ENCODE data around the gene CIB2. TPM values are rescaled to one million over a fixed set of nuclear protein-coding genes. Genes with fewer than 3 reads are reported as not detected.

Gene CIB2
- total RNA-seq, 1 experiment from 2014 or later, result 43.2 TPM

DNA sequence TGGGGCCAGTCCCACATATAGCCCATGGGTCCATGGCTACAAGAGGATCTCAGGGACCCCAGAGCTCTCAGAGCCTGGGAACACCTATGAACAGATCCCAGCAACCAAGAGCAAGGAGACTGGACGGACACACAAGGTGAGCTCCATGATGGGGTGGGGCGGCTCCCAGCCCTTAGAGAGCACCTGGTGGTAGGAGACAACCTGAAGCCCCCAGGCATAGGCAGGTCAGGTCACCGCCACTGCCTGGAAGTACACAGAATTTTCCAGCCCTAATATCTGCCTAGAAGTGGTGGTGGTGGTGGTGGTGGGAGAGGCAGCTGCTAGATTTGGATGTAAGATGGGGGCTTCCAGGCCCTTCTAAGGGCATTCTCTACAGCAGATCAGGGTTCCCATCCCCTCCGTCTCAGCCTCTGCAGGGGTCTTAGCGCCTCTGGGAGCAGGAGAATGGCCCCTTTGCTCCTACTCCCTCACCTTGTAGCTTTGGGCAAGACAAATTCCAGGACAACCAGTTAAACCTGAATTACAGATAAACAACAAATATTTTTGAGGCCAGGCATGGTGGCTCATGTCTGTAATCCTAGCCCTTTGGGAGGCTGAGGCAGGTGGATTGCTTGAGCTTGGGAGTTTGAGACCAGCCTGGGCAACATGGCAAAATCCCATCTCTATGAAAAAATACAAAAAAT, 29.7 kb downstream of the CIB2 start:
- no peak overlapping the region for H3K27ac Mint-ChIP-seq
- no peak overlapping the region for H3K14ac ChIP-seq (ENCODE audit: insufficient read depth, low read length)
- H3K23me2 ChIP-seq (ENCODE audit: insufficient read length, low read depth, low read length, poor library complexity, severe bottlenecking), result no peaks in the 10 kb centered on the region
- no CpG with 5 or more reads among the region's 5 CpGs for WGBS (ENCODE audit: extremely low coverage, insufficient read length, low lambda C conversion rate)
- H3K18ac ChIP-seq (ENCODE audit: insufficient read length, low read depth, low read length), result no peak overlapping the region
- H4K8ac ChIP-seq (replicated peaks; ENCODE audit: insufficient read length, low read depth, low read length), result no peak overlapping the region
- H2BK15ac ChIP-seq (ENCODE audit: low read depth, low read length), result no peak overlapping the region
- no peak overlapping the region for H3K4me3 Mint-ChIP-seq
- H3K9me3 Mint-ChIP-seq, result no peaks in the 10 kb centered on the region
- peaks cover 4 to 11% (median 7%) of the 10 kb centered on the region in 3 experiments; a peak in 5 of 7 replicates for H3K36me3 Mint-ChIP-seq (ENCODE audit: insufficient read depth in 1 of 3, low read depth in 3 of 3)
- no peak overlapping the region for H2BK12ac ChIP-seq (ENCODE audit: insufficient read length, low read depth, low read length)
- no peaks in the 10 kb centered on the region for H3K9me3 ChIP-seq (ENCODE audit: control insufficient read depth, low read depth, low read length)
- no peak overlapping the region for H3K4me2 ChIP-seq (ENCODE audit: insufficient read depth, insufficient read length, low read length)
- H3K79me1 ChIP-seq (ENCODE audit: insufficient read depth, low read depth, low read length, poor library complexity, severe bottlenecking), result no peaks in the 10 kb centered on the region
- H3K27me3 Mint-ChIP-seq (ENCODE audit: low read depth), result peaks cover 3% of the 10 kb centered on the region
- H2BK120ac ChIP-seq (ENCODE audit: low read depth, low read length, poor library complexity, severe bottlenecking), result no peak overlapping the region
- TF ChIP-seq, protein P1, sequence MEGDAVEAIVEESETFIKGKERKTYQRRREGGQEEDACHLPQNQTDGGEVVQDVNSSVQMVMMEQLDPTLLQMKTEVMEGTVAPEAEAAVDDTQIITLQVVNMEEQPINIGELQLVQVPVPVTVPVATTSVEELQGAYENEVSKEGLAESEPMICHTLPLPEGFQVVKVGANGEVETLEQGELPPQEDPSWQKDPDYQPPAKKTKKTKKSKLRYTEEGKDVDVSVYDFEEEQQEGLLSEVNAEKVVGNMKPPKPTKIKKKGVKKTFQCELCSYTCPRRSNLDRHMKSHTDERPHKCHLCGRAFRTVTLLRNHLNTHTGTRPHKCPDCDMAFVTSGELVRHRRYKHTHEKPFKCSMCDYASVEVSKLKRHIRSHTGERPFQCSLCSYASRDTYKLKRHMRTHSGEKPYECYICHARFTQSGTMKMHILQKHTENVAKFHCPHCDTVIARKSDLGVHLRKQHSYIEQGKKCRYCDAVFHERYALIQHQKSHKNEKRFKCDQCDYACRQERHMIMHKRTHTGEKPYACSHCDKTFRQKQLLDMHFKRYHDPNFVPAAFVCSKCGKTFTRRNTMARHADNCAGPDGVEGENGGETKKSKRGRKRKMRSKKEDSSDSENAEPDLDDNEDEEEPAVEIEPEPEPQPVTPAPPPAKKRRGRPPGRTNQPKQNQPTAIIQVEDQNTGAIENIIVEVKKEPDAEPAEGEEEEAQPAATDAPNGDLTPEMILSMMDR (conservative IDR thresholded peaks at IDR 0.05), result no peak
- no peak overlapping the region for H2AK5ac ChIP-seq (ENCODE audit: insufficient read length, low read length)
- no peak overlapping the region for H4K5ac ChIP-seq (ENCODE audit: insufficient read length, low read depth, low read length)
- no peaks in the 10 kb centered on the region for H4K20me1 ChIP-seq (ENCODE audit: control insufficient read depth, insufficient read depth, insufficient read length)
- H3K23ac ChIP-seq (ENCODE audit: insufficient read length, low read depth, low read length), result no peak overlapping the region
- no peaks in the 10 kb centered on the region for H3K79me2 ChIP-seq (ENCODE audit: insufficient read depth, low read length)
- H3T11ph ChIP-seq (ENCODE audit: low read length), result no peak overlapping the region
- no peaks in the 10 kb centered on the region for H3K4me1 ChIP-seq (ENCODE audit: insufficient read depth, low read length)
- H3K4ac ChIP-seq (ENCODE audit: low read depth, low read length), result no peak overlapping the region
- H3K4me1 Mint-ChIP-seq, result no peaks in the 10 kb centered on the region
- H3K27me3 ChIP-seq (ENCODE audit: insufficient read depth, low read length), result no peaks in the 10 kb centered on the region
- no peak overlapping the region for H2BK20ac ChIP-seq (ENCODE audit: low read depth, low read length, poor library complexity, severe bottlenecking)
- H3K27ac ChIP-seq (ENCODE audit: insufficient read length, low read depth, low read length), result no peak overlapping the region
- no peak for DNase-seq
- no peak overlapping the region for H3K9ac ChIP-seq (ENCODE audit: extremely low read depth, insufficient read length, low read length)
- H4K91ac ChIP-seq (ENCODE audit: insufficient read length, low read depth, low read length), result no peak overlapping the region
- no peak overlapping the region for H2AFZ ChIP-seq (ENCODE audit: low read length)
- no peak overlapping the region for H2BK5ac ChIP-seq (ENCODE audit: insufficient read length, low read length)
- no peak overlapping the region for H3K56ac ChIP-seq (ENCODE audit: insufficient read length, low read depth, low read length)
